Stomach (tissue), 4 donors: ENCODE data around the gene UGT8.

Experiments used
- CTCF ChIP-seq, 7 experiments: fragments of 450-650 bp in 4 of 7; fragments of 200-600 bp in 3 of 7; sonication (generic) in 3 of 7; IDR thresholded peaks; one replicate each; pipeline ENCODE4 v1.5.1; 2016 to 2019; ENCODE audit warnings: antibody characterized with exemption in 7 of 7, control low read depth in 2 of 7, mild to moderate bottlenecking in 1 of 7
- POLR2A ChIP-seq, 4 donors: fragments of 450-650 bp; IDR thresholded peaks; one replicate each; pipeline ENCODE4 v1.6.1; 2016; ENCODE audit warnings: antibody characterized with exemption in 4 of 4, control low read depth in 2 of 4, mild to moderate bottlenecking in 1 of 4, moderate library complexity in 1 of 4
- POLR2AphosphoS5 ChIP-seq, 3 donors: sonication (generic); formaldehyde crosslinking; IDR thresholded peaks; one replicate each; pipeline ENCODE4 v1.6.1; 2016; ENCODE audit warnings: antibody characterized with exemption in 3 of 3

GRCh38 chr4:114599231-114599902 lies 760 bp downstream of the UGT8 start:
- TF ChIP-seq POLR2A (IDR thresholded peaks at IDR 0.05) = no peak
- TF ChIP-seq CTCF (IDR thresholded peaks at IDR 0.05) = no peak
- TF ChIP-seq POLR2AphosphoS5 (IDR thresholded peaks at IDR 0.05) = no peak
